Keratinocyte (primary cell): Measurements from ENCODE around the gene UCP2.

Source experiments
- CTCF ChIP-seq, 3 experiments: IDR thresholded peaks in 1 of 3; conservative IDR thresholded peaks in 1 of 3; optimal IDR thresholded peaks in 1 of 3; 2 replicates in 2 of 3; 3 replicates in 1 of 3; pipeline versions ENCODE3 to v1.5.1; 2011; ENCODE audit warnings: low read length in 3 of 3, mild to moderate bottlenecking in 3 of 3, moderate library complexity in 2 of 3, control low read depth in 1 of 3, inconsistent platforms in 1 of 3; ENCODE audit not compliant: insufficient read depth in 2 of 3; ENCODE audit errors: extremely low read depth in 1 of 3
- EZH2 ChIP-seq: IDR thresholded peaks from one replicate; pipeline ENCODE4 v1.6.1; 2012; ENCODE audit warnings: inconsistent platforms, mild to moderate bottlenecking, low read length, moderate library complexity

- TF ChIP-seq CTCF (optimal IDR thresholded peaks at IDR 0.05 in 1 of 3, IDR thresholded peaks at IDR 0.05 in 1 of 3, conservative IDR thresholded peaks at IDR 0.05 in 1 of 3; ENCODE audit: extremely low read depth in 1 of 3, insufficient read depth in 2 of 3, low read length in 3 of 3) (peak; percentile 31 to 47 (median 36)), EZH2 (no peak)
Observed at GRCh38 chr11:73931039-73931645, 51.5 kb downstream of the UCP2 start.
